ACC112 (cell line): ENCODE data around the gene MAGEB18.

Experiments used
- H2AFZ ChIP-seq: fragments of 200-600 bp; sonication (generic); one replicate; pipeline ENCODE4 v1.6.0; 2017; ENCODE audit warnings: antibody characterized with exemption, low read length; ENCODE audit not compliant: unreplicated experiment
- H3K27ac ChIP-seq: fragments of 200-600 bp; sonication (generic); 2 replicates; pipeline ENCODE4 v1.5.1; 2014; ENCODE audit warnings: low read depth, mild to moderate bottlenecking, antibody characterized with exemption, low read length, moderate library complexity
- H3K27me3 ChIP-seq: fragments of 200-600 bp; sonication (generic); 2 replicates; pipeline ENCODE4 v1.6.1; 2014; ENCODE audit warnings: mild to moderate bottlenecking, antibody characterized with exemption, low read length, moderate library complexity, mixed read lengths; ENCODE audit not compliant: insufficient read depth
- H3K36me3 ChIP-seq: fragments of 200-600 bp; sonication (generic); 2 replicates; pipeline ENCODE4 v1.6.1; 2016; ENCODE audit warnings: mild to moderate bottlenecking, antibody characterized with exemption, low read length, moderate library complexity, mixed read lengths; ENCODE audit not compliant: insufficient read depth
- H3K4me1 ChIP-seq: fragments of 200-600 bp; sonication (generic); one replicate; pipeline ENCODE4 v1.6.1; 2016; ENCODE audit warnings: low read length, mixed read lengths; ENCODE audit not compliant: insufficient read depth, unreplicated experiment, control insufficient read depth
- H3K4me3 ChIP-seq: fragments of 200-600 bp; sonication (generic); 2 replicates; pipeline ENCODE4 v1.5.1; 2014; ENCODE audit warnings: mild to moderate bottlenecking, low read depth, low read length
- H3K79me2 ChIP-seq: fragments of 200-600 bp; sonication (generic); one replicate; pipeline ENCODE4 v1.6.0; 2016; ENCODE audit warnings: low read length; ENCODE audit not compliant: control insufficient read depth, unreplicated experiment, insufficient read depth

Gene MAGEB18

DNA sequence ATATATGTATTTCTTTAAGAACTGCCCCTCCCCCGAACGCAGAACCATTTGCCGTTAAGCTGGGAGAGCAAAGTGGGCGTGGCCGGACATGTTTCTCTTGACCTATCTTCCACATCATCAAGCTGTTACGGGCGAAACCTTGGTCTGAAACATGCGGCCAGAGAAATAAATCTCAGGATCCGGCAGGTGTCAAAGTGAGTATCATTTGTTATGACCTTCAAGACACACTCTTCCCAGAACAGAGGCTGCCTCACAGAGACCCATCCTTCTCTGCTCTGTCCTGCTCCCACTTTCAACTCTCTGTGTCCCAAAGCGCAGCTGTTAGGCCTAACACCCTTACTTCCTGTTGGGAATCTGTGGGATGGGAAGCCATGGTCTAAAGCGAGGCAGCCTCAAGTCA lies at the start of gene MAGEB18:
MAGEB18 (plus strand) TSS at position 70 of the 400 bp plus-strand sequence. CDS start 643 bp downstream, outside the sequence.
- Histone ChIP-seq H3K4me1 (no peaks in the 10 kb centered on the region), H3K27ac (no peak within 1 kb of the TSS), H3K4me3 (no peak within 1 kb of the TSS), H2AFZ (no peak within 1 kb of the TSS), H3K27me3 (no peaks in the 10 kb centered on the region), H3K79me2 (no peaks in the 10 kb centered on the region), H3K36me3 (no peaks in the 10 kb centered on the region)

DNA sequence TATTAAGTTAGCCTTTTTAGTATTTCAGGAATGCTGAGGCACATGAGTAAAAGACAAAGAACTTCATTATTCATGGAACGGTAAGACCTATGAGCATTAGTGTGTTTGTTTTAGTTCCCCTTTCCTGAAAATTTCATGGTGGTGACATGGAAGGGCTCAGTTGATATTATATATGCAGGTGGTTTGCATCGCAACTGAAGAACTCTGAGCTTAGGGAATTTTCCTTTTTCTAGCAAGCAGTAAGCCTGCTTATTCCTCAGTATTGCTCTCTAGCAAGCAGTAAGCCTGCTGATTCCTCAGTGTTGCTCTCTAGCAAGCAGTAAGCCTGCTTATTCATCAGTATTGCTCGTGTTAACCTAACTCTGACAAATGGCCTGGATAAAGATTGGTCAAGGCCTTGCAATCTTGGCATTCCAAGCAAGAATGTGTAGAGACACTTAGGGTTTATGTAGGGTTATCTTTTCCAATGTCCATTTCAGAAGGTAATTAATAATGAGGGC lies 37.7 kb upstream of the MAGEB18 start:
- Histone ChIP-seq H3K27me3 (no peaks in the 10 kb centered on the region), H3K4me1 (no peaks in the 10 kb centered on the region), H3K27ac (no peak overlapping the region), H3K4me3 (no peak overlapping the region), H3K79me2 (no peaks in the 10 kb centered on the region), H3K36me3 (no peaks in the 10 kb centered on the region), H2AFZ (no peak overlapping the region)

DNA sequence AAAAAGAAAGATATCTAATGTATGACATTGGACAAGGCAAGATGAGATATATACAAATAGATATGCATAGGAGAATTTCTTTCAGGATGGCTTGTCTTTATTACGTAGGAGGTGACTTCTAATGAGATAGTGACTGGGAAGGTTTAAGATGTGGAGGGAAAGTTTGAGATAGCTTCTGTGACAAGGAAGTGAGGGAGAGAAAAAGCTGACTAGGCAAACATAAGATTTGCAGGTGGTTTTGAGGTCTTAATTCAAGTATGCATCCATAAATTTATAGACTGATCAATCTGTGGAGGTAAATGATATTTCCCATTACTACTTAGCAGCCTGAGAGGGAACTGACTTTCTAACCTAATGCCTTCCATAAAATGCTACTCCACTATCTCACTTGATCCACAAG lies 29.0 kb upstream of the MAGEB18 start:
- H3K4me3 ChIP-seq, result no peak overlapping the region
- H3K4me1 ChIP-seq, result no peaks in the 10 kb centered on the region
- no peaks in the 10 kb centered on the region for H3K27me3 ChIP-seq
- no peaks in the 10 kb centered on the region for H3K36me3 ChIP-seq
- no peak overlapping the region for H3K27ac ChIP-seq
- no peaks in the 10 kb centered on the region for H3K79me2 ChIP-seq
- H2AFZ ChIP-seq, result no peak overlapping the region

DNA sequence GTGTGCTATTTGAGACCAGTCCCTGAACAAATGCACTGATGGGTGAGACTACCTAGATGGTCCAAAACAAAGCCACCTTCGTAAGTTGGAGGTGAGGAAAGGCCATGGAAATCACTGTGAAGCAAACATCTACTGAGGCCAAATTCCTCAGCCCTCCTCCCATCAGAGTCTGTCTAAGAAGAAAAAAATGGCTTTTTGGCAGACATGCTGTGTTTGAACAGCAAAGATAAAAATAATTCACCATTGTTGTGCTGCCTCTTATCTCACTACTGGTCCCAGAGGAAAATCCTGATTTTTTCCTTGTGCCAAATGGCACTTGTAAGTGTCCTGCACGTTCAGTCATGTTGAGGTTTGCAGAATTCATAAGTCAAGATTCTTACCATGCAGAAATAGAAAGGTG lies 7.9 kb downstream of the MAGEB18 start:
- Histone ChIP-seq H3K79me2 (no peaks in the 10 kb centered on the region), H3K27ac (no peak overlapping the region), H3K27me3 (no peaks in the 10 kb centered on the region), H3K4me1 (no peaks in the 10 kb centered on the region), H2AFZ (no peak overlapping the region), H3K4me3 (no peak overlapping the region), H3K36me3 (no peaks in the 10 kb centered on the region)

DNA sequence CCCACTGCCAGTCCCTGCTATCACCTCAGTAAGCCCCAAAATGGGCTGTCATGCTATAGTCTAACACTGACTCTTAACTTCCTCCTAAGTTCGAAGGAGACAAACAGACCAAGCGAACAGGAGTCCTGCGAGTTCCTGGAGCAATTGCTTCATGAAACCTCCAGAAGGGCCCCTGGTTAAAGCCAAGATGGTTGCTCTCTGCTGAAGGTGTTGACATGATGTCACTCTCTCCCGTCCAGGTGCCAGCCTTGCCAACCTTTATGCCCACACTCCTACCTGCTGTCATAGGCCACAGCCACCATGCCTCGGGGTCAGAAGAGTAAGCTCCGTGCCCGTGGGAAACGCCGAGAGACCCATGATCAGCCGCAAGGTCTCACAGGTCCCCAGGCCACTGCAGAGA lies 22.2 kb downstream of the MAGEB18 start, which contains the start of gene MAGEB6B:
MAGEB6B (plus strand) TSS at position 301 of the 400 bp plus-strand sequence; CDS start at position 301, 0 bp downstream.
- H3K4me1 ChIP-seq, result no peaks in the 10 kb centered on the region
- no peaks in the 10 kb centered on the region for H3K36me3 ChIP-seq
- H3K4me3 ChIP-seq, result no peak within 1 kb of the TSS
- H2AFZ ChIP-seq, result no peak within 1 kb of the TSS
- no peaks in the 10 kb centered on the region for H3K27me3 ChIP-seq
- no peak within 1 kb of the TSS for H3K27ac ChIP-seq
- H3K79me2 ChIP-seq, result no peaks in the 10 kb centered on the region
